Stimulated activated CD4-positive, alpha-beta T cell treated with anti-CD3 and anti-CD28 coated beads, Interleukin-4, amount 100 ng/mL, for 4 hours (primary cell): Measurements from ENCODE around the gene CCAR1.
"Not testable (repeated sequence)": the region's sequence is repeated elsewhere in the genome, so short reads cannot be mapped to it uniquely, and the experiment has no call there.

Experiments used
- DNase-seq, 2 experiments: peaks; one replicate each; pipeline ENCODE4 v3.0.0-alpha.2; 2020

Gene CCAR1

DNA sequence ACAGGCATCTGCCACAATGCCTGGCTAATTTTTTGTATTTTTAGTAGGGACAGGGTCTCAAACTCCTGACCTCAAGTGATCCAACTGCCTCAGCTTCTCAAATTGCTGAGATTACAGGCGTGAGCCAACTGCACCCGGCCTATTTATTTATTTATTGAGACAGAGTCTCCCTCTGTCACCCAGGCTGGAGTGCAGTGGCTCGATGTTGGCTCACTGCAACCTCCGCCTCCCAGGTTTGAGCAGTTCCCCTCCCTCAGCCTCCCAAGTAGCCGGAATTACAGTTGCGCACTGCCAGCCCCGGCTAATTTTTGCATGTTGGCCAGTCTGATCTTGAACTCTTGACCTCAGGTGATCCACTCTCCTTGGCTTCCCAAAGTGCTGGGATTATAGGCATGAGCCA, 46.4 kb downstream of the CCAR1 start:
- DNase-seq, result not testable (repeated sequence)

- no peak for DNase-seq
These were observed 60.9 kb downstream of the CCAR1 start for GRCh38 chr10:68781613-68782574.

DNA sequence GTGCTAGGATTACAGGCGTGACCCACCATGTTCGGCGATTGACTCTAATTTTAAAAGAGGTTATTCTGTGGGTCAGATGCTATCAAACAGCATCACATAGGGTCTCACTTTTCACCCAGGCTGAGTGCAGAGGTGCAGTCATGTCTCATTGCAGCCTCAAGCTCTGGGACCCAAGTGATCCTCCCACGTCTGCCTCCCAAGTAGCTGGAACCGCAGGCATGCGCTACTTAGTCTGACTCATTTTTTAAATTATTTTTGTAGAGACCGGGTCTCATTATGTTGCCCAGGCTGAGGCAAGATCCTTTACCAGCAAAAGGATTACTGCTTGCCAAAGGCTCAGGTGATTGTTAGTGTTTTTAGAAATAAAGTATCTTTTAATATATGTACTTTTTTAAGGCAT, 63.4 kb downstream of the CCAR1 start:
- no peak for DNase-seq

GRCh38 chr10:68787813-68788212, 66.8 kb downstream of the CCAR1 start:
- no peak for DNase-seq

DNA sequence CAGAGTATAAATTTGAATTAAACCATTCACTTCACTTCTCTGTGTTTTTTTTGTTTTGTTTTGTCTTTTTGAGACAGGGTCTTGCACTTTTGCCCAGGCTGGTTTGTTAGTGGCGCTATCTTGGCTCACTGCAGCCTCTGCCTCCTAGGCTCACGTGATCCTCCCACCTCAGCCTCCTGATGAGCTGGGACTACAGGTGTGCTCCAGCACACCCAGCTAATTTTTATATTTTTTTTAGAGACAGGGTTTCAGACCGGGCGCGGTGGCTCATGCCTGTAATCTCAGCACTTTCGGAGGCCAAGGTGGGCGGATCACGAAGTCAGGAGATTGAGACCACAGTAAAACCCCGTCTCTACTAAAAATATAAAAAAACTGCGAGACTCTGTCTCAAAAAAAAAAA, 69.4 kb downstream of the CCAR1 start:
- no peak for DNase-seq

DNA sequence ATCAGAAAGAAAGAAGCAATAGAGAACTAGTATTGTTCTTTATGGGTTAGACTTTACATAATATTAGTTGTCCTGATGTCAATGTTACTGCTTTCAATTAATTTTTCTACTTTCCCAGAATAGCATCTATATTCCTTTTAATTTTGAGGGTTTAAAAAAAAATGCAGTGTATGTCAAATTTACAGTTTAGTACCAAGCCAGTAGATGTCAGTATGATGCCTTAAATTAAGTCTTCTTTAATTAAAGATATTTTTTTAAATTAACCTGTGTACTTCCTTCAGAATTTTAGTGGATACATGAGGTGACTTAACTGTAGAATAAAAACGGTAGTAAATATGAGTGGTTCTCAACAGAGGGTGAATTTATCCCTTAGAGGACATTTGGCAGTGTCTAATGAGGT, 71.1 kb downstream of the CCAR1 start:
- DNase-seq, result no peak

DNA sequence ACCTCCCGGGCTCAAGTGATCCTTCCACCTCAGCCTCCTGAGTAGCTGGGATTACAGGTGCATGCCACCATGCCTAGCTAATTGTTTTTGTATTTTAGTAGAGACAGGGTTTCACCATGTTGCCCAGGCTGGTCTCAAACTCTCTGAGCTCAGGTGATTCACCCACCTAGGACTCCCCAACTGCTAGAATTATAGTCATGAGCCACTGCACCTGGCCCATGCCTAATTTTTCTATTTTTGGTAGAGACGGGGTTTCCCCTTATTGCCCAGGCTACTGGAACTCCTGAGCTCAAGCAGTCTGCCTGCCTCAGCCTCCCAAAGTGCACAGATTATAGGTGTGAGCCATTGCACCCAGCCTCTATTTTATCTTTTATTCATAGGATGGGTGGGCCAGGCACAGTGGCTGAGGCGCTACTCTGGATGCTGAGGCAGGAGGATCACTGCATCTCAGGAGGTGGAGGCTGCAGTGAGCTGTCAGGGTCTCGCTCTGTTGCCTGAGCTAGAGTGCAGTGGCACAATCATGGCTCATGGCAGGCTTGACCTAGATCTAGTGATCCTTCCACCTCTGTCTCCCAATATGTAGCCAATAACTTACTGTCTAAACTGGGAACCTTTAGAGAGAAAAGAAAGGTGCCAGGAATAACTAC, 75.0 kb downstream of the CCAR1 start:
- DNase-seq, result no peak

GRCh38 chr10:68796605-68797004, 75.6 kb downstream of the CCAR1 start:
- DNase-seq, result no peak

DNA sequence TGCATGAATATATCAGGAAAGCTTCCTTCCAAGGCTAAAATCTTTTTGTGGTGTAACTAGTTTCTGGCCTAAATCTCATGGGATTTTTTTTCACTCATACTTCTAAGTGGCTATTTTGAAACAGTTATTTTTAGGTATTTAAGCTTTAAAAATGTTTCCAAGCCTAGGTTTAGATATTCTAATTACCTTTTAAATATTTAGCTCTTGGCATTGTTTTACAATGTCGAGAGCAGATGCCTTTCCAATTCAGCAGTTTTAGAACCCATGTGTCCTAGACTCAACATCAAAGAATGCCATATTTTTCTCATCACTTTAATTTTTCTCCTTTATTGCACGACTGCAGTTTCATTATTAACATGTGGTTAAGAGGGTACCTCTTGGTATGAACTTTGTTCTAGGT, 79.2 kb downstream of the CCAR1 start:
- DNase-seq, result no peak

- DNase-seq, result no peak
These were observed 83.7 kb downstream of the CCAR1 start for GRCh38 chr10:68804692-68805091.

GRCh38 chr10:68810830-68811229, 89.8 kb downstream of the CCAR1 start:
- DNase-seq, result not testable (repeated sequence)

DNA sequence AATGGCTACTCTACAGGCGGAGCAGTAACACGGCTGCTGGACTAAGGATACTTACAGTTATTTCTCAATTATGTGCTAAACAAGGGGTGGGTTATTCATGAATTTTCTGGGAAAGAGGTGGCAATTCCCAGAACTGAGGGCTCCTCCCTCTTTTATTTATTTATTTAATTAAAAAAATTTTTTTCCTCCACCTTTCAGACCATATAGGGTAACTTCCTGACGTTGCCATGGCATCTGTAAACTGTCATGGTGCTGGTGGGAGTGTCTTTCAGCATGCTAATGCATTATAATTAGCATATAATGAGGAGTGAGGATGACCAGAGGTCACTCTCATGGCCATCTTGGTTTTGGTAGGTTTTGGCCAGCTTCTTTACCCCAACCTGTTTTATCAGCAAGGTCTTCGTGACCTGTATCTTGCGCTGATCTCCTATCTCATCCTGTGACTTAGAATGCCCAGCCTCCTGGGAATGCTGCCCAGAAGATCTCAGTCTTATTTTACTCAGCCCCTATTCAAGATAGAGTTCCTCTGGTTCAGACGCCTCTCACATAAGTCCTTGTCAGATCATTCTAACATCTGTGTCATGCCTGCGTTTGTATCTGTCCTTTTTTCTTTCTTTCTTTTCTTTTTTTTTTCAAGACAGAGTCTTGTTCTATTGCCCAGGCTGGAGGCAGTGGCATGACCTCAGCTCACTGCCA, 90.4 kb downstream of the CCAR1 start:
- DNase-seq, result no peak

DNA sequence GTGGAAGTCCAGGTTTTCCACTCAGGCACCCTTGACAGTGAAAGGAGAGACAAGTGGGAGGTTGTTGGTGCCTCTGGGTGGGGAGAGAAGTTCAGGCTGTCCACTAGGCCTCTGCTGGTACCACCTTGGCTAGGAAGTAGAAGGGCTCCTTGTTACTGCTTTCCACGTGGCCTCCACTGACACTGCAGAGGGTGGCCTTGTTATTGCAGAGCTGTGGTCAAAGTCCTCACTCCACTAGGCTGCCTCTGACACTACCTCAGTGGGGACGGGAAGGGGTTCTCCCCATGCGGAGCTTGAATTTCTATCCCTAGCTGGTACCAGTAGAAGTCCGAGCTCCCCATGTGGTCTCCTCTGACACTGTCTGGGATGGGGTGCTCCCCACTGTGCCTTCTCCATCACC, 91.4 kb downstream of the CCAR1 start:
- no peak for DNase-seq

DNA sequence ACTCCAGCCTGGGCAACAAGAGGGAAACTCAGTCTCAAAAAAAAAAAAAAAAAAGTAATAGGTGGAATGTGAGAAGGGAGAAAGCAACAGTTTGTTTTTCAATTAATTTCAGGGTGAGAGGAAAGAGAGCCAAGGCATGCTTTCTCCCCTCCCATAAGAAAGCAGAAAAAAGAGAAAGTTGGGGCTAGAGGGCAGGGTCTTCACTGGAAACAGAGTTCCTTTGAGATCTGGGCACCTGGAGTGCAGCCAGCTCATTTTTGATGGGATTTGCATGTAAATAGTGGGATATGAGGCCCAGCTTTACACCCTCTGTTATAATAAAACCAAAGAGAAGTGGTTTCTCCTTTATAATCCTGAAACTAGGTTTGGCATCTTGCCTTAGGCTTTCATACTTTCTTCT, 92.5 kb downstream of the CCAR1 start:
- DNase-seq, result no peak

DNA sequence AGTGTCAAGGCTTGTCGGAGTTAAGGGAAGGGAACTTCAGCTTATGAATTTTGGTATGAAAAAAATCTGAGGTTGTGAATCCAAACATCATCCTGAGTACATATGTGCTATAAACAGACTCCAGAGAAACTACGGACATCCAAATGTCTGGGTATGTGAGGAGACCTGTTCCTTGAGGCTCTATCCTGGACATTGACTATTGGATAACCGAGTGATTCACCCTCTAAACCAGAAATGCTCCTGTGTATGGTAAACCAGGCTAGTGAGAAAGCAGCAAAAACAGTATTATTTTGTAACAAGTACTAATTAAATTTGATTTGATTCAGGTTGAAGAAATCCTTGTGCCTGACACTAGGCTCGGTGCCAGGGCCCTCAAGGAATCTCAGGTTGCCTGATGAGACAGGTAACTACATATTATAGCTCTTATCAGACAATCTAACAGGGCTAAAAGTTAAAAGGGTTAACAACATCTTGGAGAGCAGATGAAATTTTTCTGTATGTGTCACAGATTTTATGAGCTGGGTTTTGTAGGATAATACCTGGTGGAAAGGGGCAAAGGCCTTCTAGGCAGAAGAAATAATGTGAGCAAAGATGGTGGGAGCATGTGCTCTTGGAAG, 95.9 kb downstream of the CCAR1 start:
- no peak for DNase-seq

GRCh38 chr10:68820359-68820758, 99.3 kb downstream of the CCAR1 start:
- DNase-seq, result not testable (repeated sequence)

GRCh38 chr10:68822626-68823025, 101.6 kb downstream of the CCAR1 start:
- DNase-seq, result not testable (repeated sequence)

DNA sequence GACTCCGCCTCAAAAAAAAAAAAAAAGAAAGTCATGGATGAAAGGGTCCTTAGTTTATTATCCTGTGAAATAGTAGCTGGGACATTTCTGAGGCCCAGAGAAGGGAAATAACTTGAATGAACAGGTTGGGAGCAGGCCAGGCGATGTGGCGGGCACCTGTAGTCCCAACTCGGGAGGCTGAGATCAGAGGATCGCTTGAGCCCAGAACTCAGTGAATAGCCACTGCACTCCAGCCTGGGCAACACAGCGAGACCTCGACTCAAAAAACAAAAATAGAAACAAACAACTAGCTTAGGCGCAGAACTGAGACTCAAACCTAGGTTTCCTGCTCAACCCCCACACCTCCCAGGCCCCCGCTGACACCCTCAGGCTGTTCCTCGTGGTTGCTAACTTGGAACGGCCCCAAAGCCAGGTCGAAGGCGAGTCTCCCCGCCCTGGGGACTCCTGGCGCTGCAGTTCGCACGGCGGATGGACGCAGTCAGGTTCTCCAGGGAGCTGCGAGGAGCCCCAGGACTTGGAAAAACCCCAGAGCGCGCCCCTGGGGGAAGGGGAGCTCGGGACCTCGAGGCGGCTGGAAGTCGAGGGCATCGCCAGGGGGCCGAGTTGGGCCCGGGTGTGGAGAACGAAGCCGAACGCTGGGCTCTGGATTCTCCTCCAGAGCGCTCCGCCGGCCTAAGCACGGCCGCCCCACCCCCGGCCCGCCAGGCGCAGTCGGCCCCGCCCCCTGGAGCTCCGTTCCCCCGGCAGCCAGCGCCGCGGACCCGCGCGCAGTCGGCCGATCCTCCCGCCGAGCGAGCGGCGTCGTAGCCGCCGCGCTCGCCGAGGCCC, 105.9 kb downstream of the CCAR1 start, which contains the start of gene STOX1:
Gene STOX1, plus strand, starts transcription at position 768 of the 828 bp plus-strand sequence. CDS start 93 bp downstream, outside the sequence.
- peak; percentile 52 to 72 for DNase-seq

DNA sequence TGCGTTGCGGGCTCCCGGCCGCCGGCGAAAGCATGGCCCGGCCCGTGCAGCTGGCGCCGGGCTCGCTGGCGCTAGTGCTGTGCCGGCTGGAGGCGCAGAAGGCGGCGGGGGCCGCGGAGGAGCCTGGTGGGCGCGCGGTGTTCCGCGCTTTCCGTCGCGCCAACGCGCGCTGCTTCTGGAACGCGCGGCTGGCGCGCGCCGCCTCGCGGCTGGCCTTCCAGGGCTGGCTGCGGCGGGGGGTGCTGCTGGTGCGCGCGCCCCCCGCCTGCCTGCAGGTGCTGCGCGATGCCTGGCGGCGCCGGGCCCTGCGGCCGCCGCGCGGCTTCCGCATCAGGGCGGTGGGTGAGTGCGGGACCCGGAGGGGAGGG, 106.5 kb downstream of the CCAR1 start:
- DNase-seq, result not testable (repeated sequence)

GRCh38 chr10:68828083-68828601, 107.1 kb downstream of the CCAR1 start:
- not testable (repeated sequence) for DNase-seq

DNA sequence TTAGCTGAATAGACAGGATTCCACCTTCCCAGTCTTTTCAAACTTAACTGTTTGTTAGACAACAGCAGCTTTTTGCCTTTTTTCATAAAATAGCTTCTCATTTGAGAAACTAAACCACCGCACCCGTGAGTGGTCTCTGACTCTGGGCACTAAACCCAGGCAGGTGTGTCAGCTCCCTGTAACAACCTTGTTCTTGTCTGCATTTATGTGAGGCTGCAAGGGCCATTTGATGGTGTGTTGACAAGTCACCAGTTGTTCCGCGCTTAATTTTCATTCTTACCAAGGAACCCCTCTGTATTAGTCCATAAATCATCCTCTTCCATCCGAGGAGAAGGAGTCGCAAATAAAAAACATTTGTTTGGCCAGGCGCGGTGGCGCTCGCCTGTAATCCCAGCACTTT, 107.8 kb downstream of the CCAR1 start:
- no peak for DNase-seq

DNA sequence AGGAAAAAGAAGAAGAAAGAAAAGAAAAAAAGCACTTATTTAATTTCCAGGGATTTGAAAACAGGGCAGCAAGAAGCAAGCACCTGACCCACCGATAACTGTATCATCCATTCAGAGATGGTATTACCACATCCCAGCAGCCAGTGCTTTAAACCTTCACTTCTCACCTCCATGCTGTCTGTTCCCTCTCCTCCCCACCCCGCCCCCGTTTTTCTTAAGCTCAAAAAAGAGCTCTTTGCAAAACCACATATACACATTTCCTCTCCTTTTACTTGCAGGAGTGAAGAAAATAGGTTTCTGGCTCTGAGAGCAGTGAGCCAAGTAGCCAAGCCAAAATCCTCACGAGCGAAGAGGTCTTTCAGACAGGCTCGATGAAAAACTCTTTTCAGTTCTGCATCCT, 108.5 kb downstream of the CCAR1 start:
- DNase-seq, result no peak
